ENCODE results near the gene CFHR4. TPM values are rescaled to one million over a fixed set of nuclear protein-coding genes. Genes with fewer than 3 reads are reported as not detected.
"Not testable (repeated sequence)": the region's sequence is repeated elsewhere in the genome, so short reads cannot be mapped to it uniquely, and the experiment has no call there.

CFHR4 gene
- total and polyA plus RNA-seq, 2 donors (not counting 1 experiment from before 2014, with no cell fraction given), result not detected

GRCh38 chr1:196902344-196902743 is 14.5 kb downstream of the CFHR4 start:
- Histone ChIP-seq H2AFZ (ENCODE audit: insufficient read depth, low read depth, low read length, poor library complexity, severe bottlenecking) (no peak overlapping the region), H3K9ac (ENCODE audit: low read length) (no peak overlapping the region), H3K79me2 (ENCODE audit: control insufficient read depth, insufficient read depth, low read length) (no peaks in the 10 kb centered on the region), H3K27me3 (replicated peaks in 1 of 4; ENCODE audit: control extremely low read depth in 1 of 4, control insufficient read depth in 3 of 4, insufficient read depth in 4 of 4, low read length in 3 of 4) (peaks cover 0 to 6% (median 2%) of the 10 kb centered on the region in 4 experiments), H3K36me3 (replicated peaks in 1 of 2; ENCODE audit: control extremely low read depth in 1 of 2, control insufficient read depth in 1 of 2, extremely low read depth in 1 of 2, insufficient read depth in 2 of 2, low read length in 1 of 2) (no peaks in the 10 kb centered on the region), H3K4me2 (replicated peaks; ENCODE audit: low read depth, low read length, poor library complexity, severe bottlenecking) (no peak overlapping the region), H3K4me1 (ENCODE audit: control insufficient read depth in 2 of 2, insufficient read depth in 2 of 2, low read length in 2 of 2) (no peaks in the 10 kb centered on the region), H4K20me1 (ENCODE audit: control insufficient read depth, insufficient read depth, low read length, poor library complexity, severe bottlenecking) (no peaks in the 10 kb centered on the region), H3K9me3 (ENCODE audit: control extremely low read depth in 1 of 3, control insufficient read depth in 2 of 3, insufficient read depth in 1 of 3, low read length in 2 of 3) (peaks cover 0 to 7% (median 0%) of the 10 kb centered on the region in 3 donors), H3K27ac (ENCODE audit: low read length in 2 of 2) (no peak overlapping the region), H3K4me3 (ENCODE audit: control extremely low read depth in 1 of 5, extremely low read depth in 1 of 5, insufficient read depth in 1 of 5, low read depth in 2 of 5, low read length in 4 of 5) (no peak overlapping the region)
- no peak for DNase-seq
- WGBS (ENCODE audit: insufficient coverage), result no CpG with 5 or more reads among the region's 2 CpGs
- no peak for ATAC-seq (ENCODE audit: low read depth)
- no peak for TF ChIP-seq CTCF (IDR thresholded peaks at IDR 0.05)
- intact Hi-C loops (cut with micrococcal nuclease), result no loop called here
- no peak overlapping the region for H3K4me3 Mint-ChIP-seq
- ChIA-PET CTCF (no interaction called here), POLR2A (no interaction called here)
- no peak overlapping the region for H3K27ac Mint-ChIP-seq
- H3K27me3 Mint-ChIP-seq, result peaks cover 15% of the 10 kb centered on the region
- H3K9me3 Mint-ChIP-seq (ENCODE audit: insufficient read depth), result no peaks in the 10 kb centered on the region
- H3K4me1 Mint-ChIP-seq, result no peaks in the 10 kb centered on the region

- intact Hi-C loops (cut with micrococcal nuclease), result no loop called here
- H3K4me1 Mint-ChIP-seq, result no peaks in the 10 kb centered on the region
- WGBS (ENCODE audit: insufficient coverage), result 100% methylated on average over 2 of the region's 2 CpGs
- no peaks in the 10 kb centered on the region for H3K27me3 ChIP-seq (replicated peaks in 1 of 4; ENCODE audit: control extremely low read depth in 1 of 4, control insufficient read depth in 3 of 4, insufficient read depth in 4 of 4, low read length in 3 of 4)
- no peak overlapping the region for H3K4me2 ChIP-seq (replicated peaks; ENCODE audit: low read depth, low read length, poor library complexity, severe bottlenecking)
- H3K9me3 Mint-ChIP-seq (ENCODE audit: insufficient read depth), result no peaks in the 10 kb centered on the region
- no peaks in the 10 kb centered on the region for H3K27me3 Mint-ChIP-seq
- no peak overlapping the region for H3K9ac ChIP-seq (ENCODE audit: low read length)
- no peaks in the 10 kb centered on the region for H3K36me3 ChIP-seq (replicated peaks in 1 of 2; ENCODE audit: control extremely low read depth in 1 of 2, control insufficient read depth in 1 of 2, extremely low read depth in 1 of 2, insufficient read depth in 2 of 2, low read length in 1 of 2)
- CTCF ChIA-PET, result no interaction called here
- TF ChIP-seq EZH2 (IDR thresholded peaks at IDR 0.05; ENCODE audit: borderline replicate concordance, insufficient read depth, low read depth, low read length, poor library complexity, severe bottlenecking) (no peak), CTCF (IDR thresholded peaks at IDR 0.05) (no peak)
- no peaks in the 10 kb centered on the region for H3K9me3 ChIP-seq (ENCODE audit: control extremely low read depth in 1 of 3, control insufficient read depth in 2 of 3, insufficient read depth in 1 of 3, low read length in 2 of 3)
- no peak overlapping the region for H3K4me3 Mint-ChIP-seq
- ATAC-seq (ENCODE audit: low read depth) (no peak), DNase-seq (no peak)
- H3K4me3 ChIP-seq (ENCODE audit: control extremely low read depth in 1 of 5, extremely low read depth in 1 of 5, insufficient read depth in 1 of 5, low read depth in 2 of 5, low read length in 4 of 5), result no peak overlapping the region
- no peaks in the 10 kb centered on the region for H3K79me2 ChIP-seq (ENCODE audit: control insufficient read depth, insufficient read depth, low read length)
- POLR2A ChIA-PET, result no interaction called here
- H4K20me1 ChIP-seq (ENCODE audit: control insufficient read depth, insufficient read depth, low read length, poor library complexity, severe bottlenecking), result no peaks in the 10 kb centered on the region
- no peak overlapping the region for H3K27ac Mint-ChIP-seq
- no peak overlapping the region for H2AFZ ChIP-seq (ENCODE audit: insufficient read depth, low read depth, low read length, poor library complexity, severe bottlenecking)
- no peak overlapping the region for H3K27ac ChIP-seq (ENCODE audit: low read length in 2 of 2)
- H3K4me1 ChIP-seq (ENCODE audit: control insufficient read depth in 2 of 2, insufficient read depth in 2 of 2, low read length in 2 of 2), result no peaks in the 10 kb centered on the region
Measured at GRCh38 chr1:196910215-196910614, 22.4 kb downstream of the CFHR4 start.

GRCh38 chr1:196912283-196912682 is 24.4 kb downstream of the CFHR4 start:
- H3K9me3 Mint-ChIP-seq (ENCODE audit: insufficient read depth); H3K4me3 ChIP-seq (ENCODE audit: control extremely low read depth in 1 of 5, extremely low read depth in 1 of 5, insufficient read depth in 1 of 5, low read depth in 2 of 5, low read length in 4 of 5); H3K27ac ChIP-seq (ENCODE audit: low read length in 2 of 2); H3K36me3 ChIP-seq (replicated peaks in 1 of 2; ENCODE audit: control extremely low read depth in 1 of 2, control insufficient read depth in 1 of 2, extremely low read depth in 1 of 2, insufficient read depth in 2 of 2, low read length in 1 of 2); CTCF ChIA-PET; DNase-seq; H3K4me1 Mint-ChIP-seq; H3K79me2 ChIP-seq (ENCODE audit: control insufficient read depth, insufficient read depth, low read length); H2AFZ ChIP-seq (ENCODE audit: insufficient read depth, low read depth, low read length, poor library complexity, severe bottlenecking); H3K4me3 Mint-ChIP-seq; H3K9me3 ChIP-seq (ENCODE audit: control extremely low read depth in 1 of 3, control insufficient read depth in 2 of 3, insufficient read depth in 1 of 3, low read length in 2 of 3); H3K27me3 ChIP-seq (replicated peaks in 1 of 4; ENCODE audit: control extremely low read depth in 1 of 4, control insufficient read depth in 3 of 4, insufficient read depth in 4 of 4, low read length in 3 of 4); H3K4me1 ChIP-seq (ENCODE audit: control insufficient read depth in 2 of 2, insufficient read depth in 2 of 2, low read length in 2 of 2); H4K20me1 ChIP-seq (ENCODE audit: control insufficient read depth, insufficient read depth, low read length, poor library complexity, severe bottlenecking); H3K9ac ChIP-seq (ENCODE audit: low read length); H3K27me3 Mint-ChIP-seq; ATAC-seq (ENCODE audit: low read depth); intact Hi-C loops (cut with micrococcal nuclease); H3K4me2 ChIP-seq (replicated peaks; ENCODE audit: low read depth, low read length, poor library complexity, severe bottlenecking); H3K27ac Mint-ChIP-seq; POLR2A ChIA-PET: not testable (repeated sequence)
- WGBS (ENCODE audit: insufficient coverage), result 75% methylated on average over 4 of the region's 5 CpGs
